SH-SY5Y (cell line): Measurements from ENCODE around the gene TRIM7.

ENCODE experiments used
- GATA2 ChIP-seq: IDR thresholded peaks from 2 replicates; pipeline ENCODE4 v1.6.1; 2011; ENCODE audit warnings: mild to moderate bottlenecking, low read depth, low read length
- GATA3 ChIP-seq: IDR thresholded peaks from 2 replicates; pipeline ENCODE4 v1.6.1; 2011; ENCODE audit warnings: low read depth, mild to moderate bottlenecking, low read length, moderate library complexity

- TF ChIP-seq GATA2 (no peak), GATA3 (no peak)
These were observed 54.9 kb downstream of the TRIM7 start for GRCh38 chr5:181149806-181150733.
